ENCODE results near the gene P2RY8.

Gene P2RY8

DNA sequence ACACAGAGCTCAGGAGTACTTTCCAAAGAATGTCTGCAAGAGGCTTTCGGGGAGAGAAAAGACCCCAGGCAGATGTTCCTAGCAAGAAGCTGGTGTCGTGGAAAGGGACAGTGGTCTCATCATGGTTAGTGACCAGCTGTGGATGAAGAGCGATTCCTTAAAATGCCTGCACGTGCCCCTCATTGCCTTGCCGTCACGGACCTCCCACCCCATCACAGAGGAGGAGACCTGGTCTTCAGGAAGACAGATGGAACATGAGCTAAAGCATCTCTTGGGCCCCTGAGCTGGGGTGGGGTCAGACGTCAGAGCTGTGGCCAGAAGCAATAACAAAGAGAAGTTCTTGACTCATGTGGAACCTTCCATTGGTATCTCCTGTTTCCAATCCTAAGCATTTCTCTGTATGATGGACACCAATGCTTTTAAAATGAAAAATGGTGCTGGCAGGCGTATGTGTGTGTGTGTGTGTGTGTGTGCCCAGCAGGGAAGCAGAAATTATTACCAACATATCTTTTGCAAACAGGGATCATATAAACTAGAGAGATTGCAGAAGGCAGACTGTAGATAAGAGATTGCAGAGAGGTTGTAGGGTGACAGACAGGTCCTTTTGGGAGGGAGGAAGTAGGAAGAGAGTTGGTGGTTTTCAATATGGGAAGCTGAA lies 59.1 kb downstream of the P2RY8 start:
- TF ChIP-seq YY1 (IDR thresholded peaks at IDR 0.05; ENCODE audit: low read depth) (no peak), TAF1 (IDR thresholded peaks at IDR 0.05; ENCODE audit: low read depth) (no peak), TCF12 (IDR thresholded peaks at IDR 0.05; ENCODE audit: low read depth) (no peak), ZBTB7A (IDR thresholded peaks at IDR 0.05; ENCODE audit: low read depth) (no peak), EGR1 (IDR thresholded peaks at IDR 0.05) (no peak), EP300 (IDR thresholded peaks at IDR 0.05; ENCODE audit: borderline replicate concordance) (no peak), TEAD4 (IDR thresholded peaks at IDR 0.05) (no peak), FOXM1 (IDR thresholded peaks at IDR 0.05; ENCODE audit: borderline replicate concordance, low read depth) (no peak), NFIC (IDR thresholded peaks at IDR 0.05) (no peak), CEBPB (IDR thresholded peaks at IDR 0.05) (no peak), RAD21 (IDR thresholded peaks at IDR 0.05; ENCODE audit: low read depth) (no peak), CREB1 (IDR thresholded peaks at IDR 0.05; ENCODE audit: low read depth) (no peak)
- TF ChIP-seq, protein P1, sequence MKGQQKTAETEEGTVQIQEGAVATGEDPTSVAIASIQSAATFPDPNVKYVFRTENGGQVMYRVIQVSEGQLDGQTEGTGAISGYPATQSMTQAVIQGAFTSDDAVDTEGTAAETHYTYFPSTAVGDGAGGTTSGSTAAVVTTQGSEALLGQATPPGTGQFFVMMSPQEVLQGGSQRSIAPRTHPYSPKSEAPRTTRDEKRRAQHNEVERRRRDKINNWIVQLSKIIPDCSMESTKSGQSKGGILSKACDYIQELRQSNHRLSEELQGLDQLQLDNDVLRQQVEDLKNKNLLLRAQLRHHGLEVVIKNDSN (IDR thresholded peaks at IDR 0.05) = no peak
- TF ChIP-seq, protein P2, sequence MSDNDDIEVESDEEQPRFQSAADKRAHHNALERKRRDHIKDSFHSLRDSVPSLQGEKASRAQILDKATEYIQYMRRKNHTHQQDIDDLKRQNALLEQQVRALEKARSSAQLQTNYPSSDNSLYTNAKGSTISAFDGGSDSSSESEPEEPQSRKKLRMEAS (IDR thresholded peaks at IDR 0.05) = no peak
- TF ChIP-seq, protein P3, sequence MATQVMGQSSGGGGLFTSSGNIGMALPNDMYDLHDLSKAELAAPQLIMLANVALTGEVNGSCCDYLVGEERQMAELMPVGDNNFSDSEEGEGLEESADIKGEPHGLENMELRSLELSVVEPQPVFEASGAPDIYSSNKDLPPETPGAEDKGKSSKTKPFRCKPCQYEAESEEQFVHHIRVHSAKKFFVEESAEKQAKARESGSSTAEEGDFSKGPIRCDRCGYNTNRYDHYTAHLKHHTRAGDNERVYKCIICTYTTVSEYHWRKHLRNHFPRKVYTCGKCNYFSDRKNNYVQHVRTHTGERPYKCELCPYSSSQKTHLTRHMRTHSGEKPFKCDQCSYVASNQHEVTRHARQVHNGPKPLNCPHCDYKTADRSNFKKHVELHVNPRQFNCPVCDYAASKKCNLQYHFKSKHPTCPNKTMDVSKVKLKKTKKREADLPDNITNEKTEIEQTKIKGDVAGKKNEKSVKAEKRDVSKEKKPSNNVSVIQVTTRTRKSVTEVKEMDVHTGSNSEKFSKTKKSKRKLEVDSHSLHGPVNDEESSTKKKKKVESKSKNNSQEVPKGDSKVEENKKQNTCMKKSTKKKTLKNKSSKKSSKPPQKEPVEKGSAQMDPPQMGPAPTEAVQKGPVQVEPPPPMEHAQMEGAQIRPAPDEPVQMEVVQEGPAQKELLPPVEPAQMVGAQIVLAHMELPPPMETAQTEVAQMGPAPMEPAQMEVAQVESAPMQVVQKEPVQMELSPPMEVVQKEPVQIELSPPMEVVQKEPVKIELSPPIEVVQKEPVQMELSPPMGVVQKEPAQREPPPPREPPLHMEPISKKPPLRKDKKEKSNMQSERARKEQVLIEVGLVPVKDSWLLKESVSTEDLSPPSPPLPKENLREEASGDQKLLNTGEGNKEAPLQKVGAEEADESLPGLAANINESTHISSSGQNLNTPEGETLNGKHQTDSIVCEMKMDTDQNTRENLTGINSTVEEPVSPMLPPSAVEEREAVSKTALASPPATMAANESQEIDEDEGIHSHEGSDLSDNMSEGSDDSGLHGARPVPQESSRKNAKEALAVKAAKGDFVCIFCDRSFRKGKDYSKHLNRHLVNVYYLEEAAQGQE (IDR thresholded peaks at IDR 0.05; ENCODE audit: low read depth) = no peak

DNA sequence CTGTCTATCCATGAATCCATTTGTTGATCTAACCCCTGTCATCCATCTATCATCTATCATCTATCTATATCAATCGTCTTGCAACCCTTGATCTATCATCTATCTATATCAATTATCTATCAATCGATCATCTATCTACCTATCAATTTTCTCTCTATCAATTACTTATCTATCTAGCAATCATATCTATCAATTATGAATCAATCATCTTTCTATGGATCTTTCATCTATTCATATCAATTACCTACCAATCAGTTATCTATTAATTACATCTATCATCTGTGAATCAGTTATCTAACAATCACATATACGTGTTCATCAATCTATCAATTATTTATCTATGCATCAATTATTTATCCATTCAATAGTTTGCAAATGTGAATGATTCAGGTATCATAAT lies 59.8 kb downstream of the P2RY8 start:
- TF ChIP-seq FOXM1 (IDR thresholded peaks at IDR 0.05; ENCODE audit: borderline replicate concordance, low read depth) (no peak), CREB1 (IDR thresholded peaks at IDR 0.05; ENCODE audit: low read depth) (no peak), ZBTB7A (IDR thresholded peaks at IDR 0.05; ENCODE audit: low read depth) (no peak), RAD21 (IDR thresholded peaks at IDR 0.05; ENCODE audit: low read depth) (no peak), TEAD4 (IDR thresholded peaks at IDR 0.05) (no peak), CEBPB (IDR thresholded peaks at IDR 0.05) (no peak), YY1 (IDR thresholded peaks at IDR 0.05; ENCODE audit: low read depth) (no peak), EGR1 (IDR thresholded peaks at IDR 0.05) (no peak), TAF1 (IDR thresholded peaks at IDR 0.05; ENCODE audit: low read depth) (no peak), TCF12 (IDR thresholded peaks at IDR 0.05; ENCODE audit: low read depth) (no peak), NFIC (IDR thresholded peaks at IDR 0.05) (no peak), EP300 (IDR thresholded peaks at IDR 0.05; ENCODE audit: borderline replicate concordance) (no peak)
- TF ChIP-seq, protein P3 (IDR thresholded peaks at IDR 0.05; ENCODE audit: low read depth) = no peak
- TF ChIP-seq, protein P1 (IDR thresholded peaks at IDR 0.05) = no peak
- TF ChIP-seq, protein P2 (IDR thresholded peaks at IDR 0.05) = no peak

DNA sequence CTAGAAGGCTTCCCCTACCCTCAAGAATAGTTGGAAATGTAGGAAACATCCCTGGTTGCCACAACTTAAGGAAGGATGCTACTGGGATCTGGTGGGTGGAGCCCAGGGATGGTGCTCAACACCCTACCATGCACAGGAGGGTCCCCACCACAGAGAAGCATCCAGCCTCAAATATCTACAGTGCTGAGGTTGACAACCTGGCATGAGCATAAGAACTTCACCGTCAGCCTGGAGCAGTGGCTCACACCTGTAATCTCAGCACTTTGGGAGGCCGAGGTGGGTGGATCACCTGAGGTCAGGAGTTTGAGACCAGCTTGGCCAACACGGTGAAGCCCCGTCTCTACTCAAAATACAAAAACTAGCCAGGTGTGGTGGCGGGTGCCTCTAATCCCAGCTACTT lies 60.3 kb downstream of the P2RY8 start:
- TF ChIP-seq YY1 (IDR thresholded peaks at IDR 0.05; ENCODE audit: low read depth) (no peak), CREB1 (IDR thresholded peaks at IDR 0.05; ENCODE audit: low read depth) (no peak), ZBTB7A (IDR thresholded peaks at IDR 0.05; ENCODE audit: low read depth) (no peak), NFIC (IDR thresholded peaks at IDR 0.05) (no peak), TEAD4 (IDR thresholded peaks at IDR 0.05) (no peak), EGR1 (IDR thresholded peaks at IDR 0.05) (no peak), TCF12 (IDR thresholded peaks at IDR 0.05; ENCODE audit: low read depth) (no peak), CEBPB (IDR thresholded peaks at IDR 0.05) (no peak)
- TF ChIP-seq, protein P2 (IDR thresholded peaks at IDR 0.05) = no peak
- TF ChIP-seq, protein P1 (IDR thresholded peaks at IDR 0.05) = no peak
- TF ChIP-seq, protein P3 (IDR thresholded peaks at IDR 0.05; ENCODE audit: low read depth) = no peak

Measured in Ishikawa (cell line).